Measurements from ENCODE around the gene LLGL1.

LLGL1 gene

DNA sequence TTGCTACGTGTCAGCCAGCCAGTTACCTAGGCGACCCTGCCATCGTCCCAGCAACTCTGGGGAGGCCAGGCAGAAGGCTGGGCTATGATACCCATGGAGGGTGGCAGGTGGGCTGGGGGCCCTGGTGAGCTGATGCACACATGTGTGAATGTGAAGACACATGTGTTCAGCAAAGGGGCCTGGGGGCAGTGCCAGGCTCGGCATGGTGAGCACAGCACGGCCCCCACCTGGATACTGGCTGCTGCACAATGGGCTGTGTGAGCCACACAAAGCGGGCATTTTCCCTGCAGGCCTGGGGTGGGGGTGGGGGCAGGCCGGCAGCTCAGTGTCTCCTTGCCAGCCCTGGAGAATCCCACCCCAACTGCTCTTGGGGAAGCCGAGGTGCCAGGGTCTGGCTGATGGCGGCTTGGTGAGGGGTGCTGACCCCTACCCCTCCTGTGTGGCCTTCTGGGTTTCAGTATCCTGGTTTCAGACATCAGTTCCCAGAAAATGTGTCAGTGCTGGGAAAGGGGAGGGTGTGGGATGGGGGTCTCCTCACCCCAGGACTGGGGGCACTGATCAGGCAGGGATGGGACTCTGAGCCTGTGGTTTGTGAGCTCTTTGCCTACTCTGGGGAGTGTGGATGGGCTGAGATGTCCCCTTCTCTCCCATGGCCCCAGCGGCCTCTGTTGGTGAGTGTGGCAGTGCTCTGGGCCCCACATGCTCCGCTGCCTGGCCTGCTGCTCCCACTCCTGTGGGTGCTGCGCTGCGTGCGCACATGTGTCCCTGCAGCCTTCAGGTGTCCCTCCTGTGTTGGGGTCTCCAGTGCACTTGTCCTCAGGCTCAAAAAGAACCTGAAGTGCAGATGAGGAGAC lies 5.1 kb downstream of the LLGL1 start:
- no peak for DNase-seq

DNA sequence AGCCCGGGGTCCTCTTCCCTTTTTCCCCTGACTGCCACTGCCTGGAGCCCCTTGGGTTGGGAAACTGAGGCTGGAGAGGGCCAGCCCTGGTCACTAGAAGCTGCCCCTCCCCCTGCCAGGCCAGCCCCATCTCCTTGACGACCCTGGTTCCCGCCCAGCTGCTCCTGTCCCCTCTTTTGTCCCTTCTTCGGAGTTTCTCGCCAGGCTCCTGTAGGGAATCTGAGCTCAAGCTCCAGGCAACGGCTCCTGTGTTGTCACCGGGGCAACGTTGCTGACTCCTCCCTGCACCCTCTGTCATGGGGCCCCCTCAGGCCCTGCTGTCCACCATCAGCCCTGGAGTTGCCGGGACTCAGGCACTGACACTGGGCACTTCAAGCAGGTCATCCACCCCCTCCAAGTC lies 5.7 kb downstream of the LLGL1 start:
- no peak for DNase-seq

DNA sequence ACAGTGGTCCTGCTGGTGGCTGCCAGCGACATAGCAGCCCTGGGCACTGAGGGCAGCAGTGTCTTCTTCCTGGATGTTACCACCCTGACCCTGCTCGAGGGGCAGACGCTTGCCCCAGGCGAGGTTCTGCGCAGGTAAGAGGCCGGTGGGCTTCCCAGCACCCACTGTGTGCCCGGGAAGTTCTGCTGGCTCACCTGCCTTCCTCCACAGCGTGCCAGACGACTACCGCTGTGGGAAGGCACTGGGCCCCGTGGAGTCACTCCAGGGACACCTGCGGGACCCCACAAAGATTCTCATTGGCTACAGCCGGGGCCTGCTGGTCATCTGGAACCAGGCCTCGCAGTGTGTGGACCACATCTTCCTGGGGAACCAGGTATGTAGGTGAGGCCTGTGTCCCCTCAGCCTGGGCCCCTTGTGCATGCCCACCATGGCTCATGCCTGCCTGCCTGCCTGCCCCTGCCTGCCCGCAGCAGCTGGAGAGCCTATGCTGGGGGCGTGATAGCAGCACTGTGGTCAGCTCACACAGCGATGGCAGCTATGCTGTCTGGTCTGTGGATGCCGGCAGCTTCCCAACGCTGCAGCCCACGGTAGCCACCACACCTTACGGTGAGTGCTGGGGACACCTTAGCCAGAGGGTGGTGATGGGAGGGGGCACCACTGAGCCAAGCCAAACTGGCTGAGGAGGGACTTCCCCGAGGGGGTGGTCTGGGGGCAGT lies 8.5 kb downstream of the LLGL1 start:
- no peak for DNase-seq

DNA sequence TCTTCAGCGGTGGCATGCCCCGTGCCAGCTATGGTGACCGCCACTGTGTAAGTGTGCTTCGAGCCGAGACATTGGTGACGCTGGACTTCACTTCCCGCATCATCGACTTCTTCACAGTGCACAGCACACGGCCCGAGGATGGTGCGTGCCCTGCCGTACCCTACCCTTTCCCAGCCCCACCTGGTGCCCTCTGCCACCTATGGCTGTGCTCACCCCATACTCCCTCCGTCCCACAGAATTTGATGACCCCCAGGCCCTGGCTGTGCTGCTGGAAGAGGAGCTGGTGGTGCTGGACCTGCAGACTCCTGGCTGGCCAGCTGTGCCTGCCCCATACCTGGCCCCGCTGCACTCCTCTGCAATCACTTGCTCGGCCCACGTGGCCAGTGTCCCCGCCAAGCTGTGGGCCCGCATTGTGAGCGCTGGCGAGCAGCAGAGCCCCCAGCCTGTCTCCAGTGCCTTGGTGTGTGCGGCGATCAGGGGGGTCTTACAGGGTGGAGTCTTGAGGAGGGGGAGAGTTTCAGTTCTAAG lies 9.5 kb downstream of the LLGL1 start:
- DNase-seq: no peak

DNA sequence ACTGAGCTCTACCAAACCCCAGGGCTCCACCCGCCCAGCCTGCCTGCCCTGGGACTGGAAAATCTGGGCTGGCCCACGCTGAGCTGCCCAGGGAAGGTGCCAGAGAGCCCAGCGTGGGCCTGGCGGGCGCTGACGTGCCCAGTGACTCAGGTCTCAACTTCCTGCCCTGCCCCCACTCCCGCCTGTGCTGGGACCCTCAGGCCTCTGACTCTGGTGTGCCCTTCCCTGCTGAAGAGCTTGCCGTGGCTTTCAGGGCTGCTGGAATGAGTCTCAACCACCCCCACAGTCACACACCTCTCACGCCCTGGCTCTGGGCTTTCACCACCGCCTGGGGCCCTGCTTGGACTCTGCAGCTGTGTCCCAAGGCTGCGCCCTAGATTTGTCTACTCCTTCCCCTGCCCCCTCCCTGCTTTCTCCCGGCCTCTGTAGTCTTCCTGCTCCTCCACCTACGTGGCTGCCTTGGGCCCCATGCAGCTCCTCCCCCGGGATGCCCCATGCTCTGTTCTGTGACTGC lies 10.4 kb downstream of the LLGL1 start:
- DNase-seq: no peak

DNA sequence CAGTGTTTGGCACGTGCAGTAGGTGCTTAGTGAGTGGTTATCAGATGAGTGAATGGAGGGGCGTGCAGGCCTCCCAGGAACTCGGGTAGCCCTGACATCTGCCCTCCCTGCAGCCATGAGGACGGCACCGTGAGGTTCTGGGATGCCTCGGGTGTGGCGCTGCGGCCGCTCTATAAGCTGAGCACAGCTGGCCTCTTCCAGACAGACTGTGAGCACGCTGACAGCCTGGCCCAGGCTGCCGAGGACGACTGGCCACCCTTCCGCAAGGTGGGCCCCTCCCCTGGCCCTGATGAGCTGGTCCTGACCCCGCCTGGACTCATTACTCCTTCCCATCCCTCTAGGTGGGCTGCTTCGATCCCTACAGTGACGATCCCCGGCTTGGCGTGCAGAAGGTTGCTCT lies 11.1 kb downstream of the LLGL1 start:
- DNase-seq: no peak

DNA sequence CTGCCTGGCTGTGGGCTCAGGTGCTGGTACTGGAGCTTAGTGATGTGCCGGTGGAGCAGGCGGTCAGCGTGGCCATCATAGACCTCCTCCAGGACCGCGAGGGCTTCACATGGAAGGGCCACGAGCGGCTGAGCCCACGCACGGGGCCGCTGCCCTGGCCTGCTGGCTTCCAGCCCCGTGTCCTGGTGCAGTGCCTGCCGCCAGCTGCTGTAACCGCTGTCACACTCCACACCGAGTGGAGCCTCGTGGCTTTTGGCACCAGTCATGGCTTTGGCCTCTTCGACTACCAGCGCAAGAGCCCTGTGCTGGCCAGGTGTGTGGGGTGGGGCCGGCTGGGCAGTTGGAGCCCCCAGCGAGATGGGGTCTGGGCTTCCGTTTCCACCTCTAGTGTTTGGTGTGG lies 12.0 kb downstream of the LLGL1 start:
- no peak for DNase-seq

DNA sequence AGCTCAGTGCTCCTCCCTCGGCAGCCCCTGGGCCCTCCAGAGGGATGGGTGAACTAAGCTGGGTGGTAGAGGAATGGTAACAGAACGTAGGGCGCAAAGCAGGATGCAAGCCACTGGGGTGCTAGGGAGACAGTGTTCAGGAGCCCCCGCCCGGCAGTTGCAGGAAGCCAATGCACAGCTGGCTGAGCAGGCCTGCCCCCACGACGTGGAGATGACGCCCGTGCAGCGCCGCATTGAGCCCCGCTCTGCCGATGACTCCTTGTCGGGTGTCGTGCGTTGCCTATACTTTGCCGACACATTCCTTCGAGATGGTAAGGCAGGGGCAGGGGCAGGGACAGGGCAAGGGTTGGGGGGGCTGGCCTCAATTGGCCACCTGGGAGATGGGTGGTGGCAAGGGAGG lies 12.9 kb downstream of the LLGL1 start:
- DNase-seq: no peak

DNA sequence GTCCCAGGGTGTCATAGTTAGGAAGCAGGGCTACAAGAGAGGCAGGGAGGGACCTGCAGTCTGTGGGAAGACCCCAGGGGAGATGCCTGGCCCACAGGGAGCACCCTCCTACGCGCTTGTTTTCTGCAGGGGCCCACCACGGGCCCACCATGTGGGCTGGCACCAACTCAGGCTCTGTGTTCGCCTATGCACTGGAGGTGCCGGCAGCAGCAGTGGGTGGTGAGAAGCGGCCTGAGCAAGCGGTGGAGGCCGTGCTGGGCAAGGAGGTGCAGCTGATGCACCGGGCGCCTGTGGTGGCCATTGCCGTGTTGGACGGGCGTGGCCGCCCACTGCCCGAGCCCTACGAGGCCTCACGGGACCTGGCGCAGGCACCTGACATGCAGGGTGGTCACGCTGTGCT lies 15.0 kb downstream of the LLGL1 start:
- DNase-seq: no peak

DNA sequence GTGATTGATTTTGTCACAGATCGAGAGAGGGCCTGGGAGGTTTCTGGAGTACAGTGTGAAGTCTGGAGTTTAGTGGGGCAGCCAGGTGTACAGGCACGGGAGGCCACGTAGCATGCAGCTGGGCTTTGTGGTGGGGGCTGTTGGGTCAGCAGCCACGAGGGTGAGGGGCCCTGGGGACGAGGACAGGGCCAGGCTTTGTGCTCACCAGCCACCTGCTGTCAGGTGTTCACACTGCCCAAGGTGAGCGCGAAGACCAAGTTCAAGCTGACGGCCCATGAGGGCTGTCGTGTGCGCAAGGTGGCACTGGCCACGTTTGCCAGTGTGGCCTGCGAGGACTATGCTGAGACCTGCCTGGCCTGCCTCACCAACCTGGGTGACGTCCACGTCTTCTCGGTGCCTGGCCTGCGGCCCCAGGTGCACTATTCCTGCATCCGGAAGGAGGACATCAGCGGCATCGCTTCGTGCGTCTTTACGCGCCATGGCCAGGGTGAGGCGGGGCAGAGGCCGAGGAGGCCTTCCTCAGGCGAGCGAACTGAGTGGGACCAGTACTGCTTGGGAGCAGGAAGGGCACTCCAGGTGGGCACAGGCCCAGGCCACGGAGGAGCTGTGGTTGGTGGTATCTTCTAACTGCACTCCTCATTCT lies 15.9 kb downstream of the LLGL1 start:
- DNase-seq: no peak

DNA sequence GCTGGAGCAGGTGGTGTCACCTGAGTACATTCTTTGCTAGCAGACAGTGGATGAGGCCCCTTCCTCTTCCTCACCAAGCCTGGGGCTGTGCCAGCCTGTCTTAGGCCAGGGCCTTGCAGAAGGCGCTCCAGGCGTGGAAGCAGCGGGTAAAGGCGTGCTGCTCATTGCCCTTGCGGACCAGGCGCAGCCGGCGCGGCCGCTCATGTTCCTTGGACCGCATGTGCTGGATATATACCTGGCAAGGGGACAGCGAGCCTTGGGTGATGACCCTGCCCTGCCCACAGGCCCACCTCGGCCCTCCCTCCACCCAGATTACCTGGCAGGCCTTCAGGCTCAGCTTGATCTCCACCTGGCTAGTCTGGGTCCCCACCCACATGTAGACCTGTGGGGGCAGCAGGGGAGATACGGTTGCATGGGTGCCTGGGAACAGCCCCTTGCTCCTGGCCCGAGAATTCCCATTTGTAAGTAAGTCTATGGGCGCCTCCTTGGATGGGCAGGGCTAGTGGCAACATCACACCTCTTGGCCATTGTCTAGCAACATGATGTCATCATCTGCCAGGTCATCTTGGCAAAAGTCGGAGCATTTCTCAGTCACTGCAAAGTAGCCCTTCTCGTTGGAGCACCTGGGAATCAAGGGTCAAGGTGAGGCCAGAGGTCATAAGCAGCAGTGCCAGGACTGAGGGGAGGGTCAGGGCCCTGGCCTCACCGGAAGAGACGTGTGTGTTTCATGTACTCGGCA lies 19.8 kb downstream of the LLGL1 start:
- DNase-seq: no peak

DNA sequence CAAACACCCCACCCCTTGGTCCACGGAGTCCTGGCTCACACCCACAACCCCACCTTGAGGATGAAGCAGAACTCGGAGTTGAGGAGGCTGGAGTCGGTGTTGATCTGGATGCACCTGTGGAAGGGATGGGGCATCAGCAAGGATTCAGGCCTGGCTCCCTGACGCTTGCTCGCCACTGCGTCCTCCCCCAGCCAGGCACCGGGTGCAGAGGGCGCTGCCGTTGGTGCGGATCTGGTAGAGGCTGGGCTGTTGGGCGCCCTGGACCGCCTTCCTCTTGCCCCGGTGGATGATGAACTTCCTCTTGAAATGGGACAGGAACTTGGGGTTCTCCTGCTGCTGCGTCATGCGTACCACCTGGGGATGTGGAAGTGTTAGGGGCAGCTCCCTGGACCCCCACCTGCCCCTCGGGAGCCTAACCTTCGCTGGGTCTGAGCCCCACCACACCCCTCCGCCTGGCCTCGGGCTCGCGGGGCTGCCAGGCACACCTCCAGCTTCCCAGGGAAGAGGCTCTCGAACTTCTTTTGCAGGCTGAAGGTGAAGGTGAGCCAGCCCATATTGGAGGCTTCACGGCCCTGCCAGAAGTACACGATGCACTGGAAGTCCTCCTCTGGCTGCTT lies 20.8 kb downstream of the LLGL1 start:
- DNase-seq: no peak

DNA sequence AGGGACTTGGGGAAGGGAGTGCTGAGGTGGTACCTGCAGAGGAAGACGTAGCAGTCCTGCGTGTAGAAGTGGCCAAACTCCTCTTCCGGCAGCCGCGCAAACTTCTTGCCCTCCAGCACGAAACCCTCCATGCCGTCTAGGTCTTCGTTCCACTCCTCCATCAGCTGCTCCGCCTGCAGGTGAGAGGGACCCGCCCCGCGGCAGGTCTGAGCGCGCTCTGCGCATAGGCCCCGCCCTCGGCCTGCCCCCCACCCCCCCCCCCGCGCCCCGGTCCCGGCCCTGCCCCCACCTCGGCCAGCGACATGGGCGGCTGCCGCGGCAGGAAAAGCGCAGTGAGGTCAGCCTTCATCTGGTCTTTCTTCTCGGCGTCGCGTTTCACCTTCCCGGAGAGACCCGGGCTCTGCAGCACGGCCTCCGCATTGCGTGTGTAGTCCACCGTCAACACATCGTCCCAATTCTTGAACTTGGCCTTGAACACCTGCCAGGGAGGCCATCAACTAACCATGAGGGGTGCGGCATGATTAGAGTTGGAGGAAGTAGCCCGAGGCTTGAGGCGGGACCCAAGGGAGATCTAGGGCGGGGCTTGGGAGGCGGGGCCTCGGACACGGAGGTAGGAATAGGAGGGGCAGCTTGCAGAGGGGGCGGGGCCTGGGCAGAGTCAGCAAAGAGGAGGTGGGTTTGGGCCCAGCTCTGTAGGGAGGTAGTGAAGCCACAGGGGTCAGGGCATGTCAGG lies 21.6 kb downstream of the LLGL1 start:
- DNase-seq: peak; percentile 67

DNA sequence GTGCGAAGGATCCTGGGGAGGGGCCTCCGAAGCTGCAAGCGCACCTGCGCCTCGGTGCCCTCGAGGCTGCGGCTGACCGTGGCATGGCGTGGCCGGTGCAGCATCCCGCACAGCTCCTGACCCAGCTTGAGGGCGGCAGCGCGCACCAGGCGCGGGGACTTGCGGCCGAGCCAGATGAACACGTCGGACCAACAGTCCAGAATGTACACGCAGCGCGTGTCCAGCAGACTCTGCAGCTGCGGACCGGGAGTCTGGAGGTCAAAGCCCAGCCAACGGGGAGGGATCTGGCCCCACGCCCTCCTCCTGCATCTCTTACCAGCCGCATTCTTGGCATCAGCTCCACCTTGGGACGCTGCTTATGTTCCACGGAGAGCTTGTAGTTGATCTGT lies 22.2 kb downstream of the LLGL1 start:
- no peak for DNase-seq

DNA sequence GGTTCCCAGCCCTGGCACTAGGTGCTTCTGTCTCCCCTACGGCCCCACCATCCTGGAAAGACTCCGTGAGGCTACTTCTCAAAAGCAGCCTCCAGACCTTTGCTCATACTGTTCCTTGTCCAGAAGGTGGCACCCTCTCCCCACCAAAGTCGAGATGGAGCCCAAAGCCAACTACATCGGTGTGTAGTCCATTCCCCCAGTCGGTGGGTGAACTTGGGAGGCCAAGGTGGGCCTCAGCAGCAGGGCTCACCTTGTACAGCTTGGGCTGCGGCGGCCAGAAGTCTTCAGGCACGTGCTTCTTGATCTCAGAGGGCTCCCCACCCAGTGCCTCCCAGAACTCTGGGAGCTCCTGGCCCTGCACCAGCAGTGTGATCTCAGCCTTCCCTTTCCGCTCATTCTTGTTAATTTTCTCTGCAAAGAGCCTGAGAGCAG lies 22.9 kb downstream of the LLGL1 start:
- peak; percentile 42 for DNase-seq

DNA sequence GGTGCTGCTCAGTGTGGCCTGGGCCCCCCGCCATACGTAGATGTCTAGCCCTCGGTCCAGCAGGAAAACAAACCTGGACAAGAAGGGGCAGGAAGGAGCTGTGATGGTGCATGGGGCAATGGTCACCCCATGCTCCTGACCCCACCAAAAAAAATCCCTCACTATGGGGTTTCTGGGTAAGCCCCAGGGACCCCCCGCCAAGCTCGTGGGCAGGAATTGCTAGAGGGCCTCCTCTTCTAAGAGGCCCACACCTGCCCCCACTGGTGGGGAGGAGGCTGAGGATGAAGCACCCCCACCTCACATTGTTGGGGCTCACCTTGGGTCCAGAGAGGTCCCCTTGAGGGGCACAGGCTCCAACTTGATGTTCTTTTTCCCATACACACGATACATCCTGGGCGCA lies 23.4 kb downstream of the LLGL1 start:
- no peak for DNase-seq

DNA sequence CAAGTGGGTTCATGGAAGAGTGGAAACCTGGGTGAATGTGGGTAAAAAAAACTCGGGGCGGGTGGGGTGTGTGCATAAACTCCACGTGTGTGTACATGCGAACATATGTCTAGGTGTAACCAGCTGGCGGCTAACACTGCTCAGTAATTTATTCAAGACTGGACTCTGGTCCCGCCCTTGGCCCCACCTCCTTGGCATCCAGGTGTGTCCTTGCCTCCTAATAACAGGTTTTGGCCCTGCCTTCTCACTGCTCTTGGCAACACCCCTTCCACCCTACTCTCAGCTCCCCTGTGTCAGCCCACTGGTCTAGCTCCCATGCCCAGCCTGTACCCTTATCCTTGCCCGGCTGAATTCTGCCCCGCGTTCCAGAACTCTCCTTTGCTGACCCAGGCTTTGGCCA lies 24.8 kb downstream of the LLGL1 start:
- DNase-seq: peak; percentile 27

DNA sequence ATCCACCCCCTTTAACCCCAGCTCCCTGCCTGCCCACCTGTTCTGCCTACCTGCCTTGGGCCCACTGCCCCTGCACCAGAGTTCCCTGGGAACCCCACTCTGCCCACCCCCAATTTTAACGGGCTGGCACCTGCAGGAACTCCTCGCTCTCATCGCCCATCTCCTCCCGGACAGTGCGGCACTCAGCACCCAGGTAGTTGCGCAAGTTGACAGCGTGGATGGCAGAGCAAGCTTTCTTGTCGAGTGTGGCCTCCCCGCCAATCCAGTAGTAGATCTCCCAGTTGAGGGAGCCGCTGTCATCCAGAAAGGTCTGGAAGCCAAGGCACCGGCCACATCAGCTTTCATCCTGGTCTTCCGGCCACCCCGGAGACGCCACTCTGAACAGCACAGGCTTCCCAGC lies 25.3 kb downstream of the LLGL1 start:
- no peak for DNase-seq

DNA sequence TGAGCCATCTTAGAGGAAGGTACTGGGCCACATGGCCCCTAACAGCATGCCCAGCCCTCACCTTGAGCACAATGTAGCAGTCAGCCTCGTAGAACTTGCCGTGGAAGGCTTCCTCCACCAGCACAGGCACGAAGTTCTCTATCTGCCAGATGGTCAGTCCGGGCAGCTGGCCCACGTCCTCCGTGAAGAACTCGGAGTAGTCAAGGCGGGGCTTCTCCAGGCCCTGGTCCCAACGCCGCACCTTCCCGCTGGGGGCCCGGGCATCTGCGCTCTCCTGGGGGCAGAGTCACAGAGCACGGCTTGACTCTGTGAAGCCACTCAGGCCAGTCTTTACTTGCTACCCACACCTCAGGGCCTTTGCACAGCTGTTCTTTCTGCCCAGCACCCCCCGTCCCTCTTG lies 25.8 kb downstream of the LLGL1 start:
- no peak for DNase-seq

DNA sequence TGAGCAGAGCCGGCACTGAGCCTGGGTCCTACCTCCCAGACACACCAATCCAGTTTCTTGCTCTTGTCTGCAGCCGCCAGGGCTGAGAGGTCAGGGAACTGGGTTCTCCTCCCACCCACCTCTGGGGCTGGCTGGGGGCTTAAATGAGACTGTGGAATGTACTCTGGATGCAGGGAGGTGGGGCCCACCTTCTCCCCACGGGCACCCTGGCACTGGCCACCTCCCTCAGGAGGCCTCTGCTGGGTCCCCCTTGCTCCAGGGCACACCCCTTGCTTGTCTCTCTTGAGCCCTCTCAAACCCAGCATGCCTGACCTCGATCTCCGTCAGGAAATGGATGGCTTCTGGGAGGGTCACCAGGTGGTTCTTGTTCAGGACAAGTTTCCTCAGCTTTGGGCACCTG lies 26.7 kb downstream of the LLGL1 start:
- DNase-seq: no peak

DNA sequence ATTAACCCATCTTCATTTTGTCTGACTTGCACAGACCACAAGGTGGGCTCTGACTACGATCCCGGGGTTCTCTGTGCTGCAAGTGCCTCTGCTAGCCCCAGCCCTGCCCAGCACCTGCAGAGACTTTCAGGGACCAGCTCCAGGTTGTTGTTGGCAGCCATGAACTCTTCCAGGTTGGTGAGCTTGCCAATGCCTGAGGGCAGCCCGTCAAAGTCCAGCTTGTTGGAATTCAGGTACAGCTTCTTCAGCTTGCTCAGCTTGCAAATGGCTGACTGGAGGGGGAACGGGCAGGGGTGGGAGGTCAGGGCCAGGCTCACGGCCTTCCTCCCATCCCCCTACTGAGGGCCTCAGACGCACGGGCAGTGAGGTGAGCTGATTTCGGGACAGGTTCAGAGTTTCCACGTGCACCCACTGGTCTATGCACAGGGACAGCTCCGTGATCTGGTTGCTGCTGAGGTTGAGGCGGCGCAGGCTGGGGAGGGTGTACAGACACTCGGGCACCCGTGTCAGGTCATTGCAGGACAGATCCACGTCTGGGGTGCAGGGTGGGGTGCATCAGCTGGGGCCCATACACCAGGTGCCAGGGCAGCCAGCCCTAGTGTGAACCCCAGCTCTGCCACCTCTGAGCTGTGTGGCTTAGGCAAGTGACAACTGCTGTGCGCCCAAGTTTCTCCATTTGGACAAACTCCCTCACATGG lies 27.9 kb downstream of the LLGL1 start:
- no peak for DNase-seq
